SU-DHL-6 (cell line): ENCODE data around the gene NOPCHAP1.

Experiments
- CTCF ChIP-seq: fragments of 200-600 bp; sonication (generic); IDR thresholded peaks from one replicate; pipeline ENCODE4 v1.5.1; 2017; ENCODE audit warnings: antibody characterized with exemption, mild to moderate bottlenecking, low read length, moderate library complexity; ENCODE audit not compliant: insufficient read depth, poor library complexity, severe bottlenecking
- EZH2phosphoT487 ChIP-seq: fragments of 200-600 bp; sonication (generic), shearing (Covaris generic); conservative IDR thresholded peaks from 2 replicates; pipeline ENCODE4 v1.6.1; 2018; ENCODE audit warnings: mild to moderate bottlenecking, antibody characterized with exemption, low read length, moderate library complexity, mixed read lengths

- TF ChIP-seq CTCF, result no peak
- no peak for TF ChIP-seq EZH2phosphoT487
These were observed 29.0 kb upstream of the NOPCHAP1 start for GRCh38 chr12:104956870-104957718.
